Activated T-helper 1 cell treated with Interleukin-2 at 50 U/mL for 16 hours (primary cell): ENCODE measurements around the gene UNK.

Experiments
- DNase-seq: peaks from one replicate; pipeline ENCODE4 v3.0.0-alpha.2; 2020; ENCODE audit warnings: low read depth

The UNK gene

DNA sequence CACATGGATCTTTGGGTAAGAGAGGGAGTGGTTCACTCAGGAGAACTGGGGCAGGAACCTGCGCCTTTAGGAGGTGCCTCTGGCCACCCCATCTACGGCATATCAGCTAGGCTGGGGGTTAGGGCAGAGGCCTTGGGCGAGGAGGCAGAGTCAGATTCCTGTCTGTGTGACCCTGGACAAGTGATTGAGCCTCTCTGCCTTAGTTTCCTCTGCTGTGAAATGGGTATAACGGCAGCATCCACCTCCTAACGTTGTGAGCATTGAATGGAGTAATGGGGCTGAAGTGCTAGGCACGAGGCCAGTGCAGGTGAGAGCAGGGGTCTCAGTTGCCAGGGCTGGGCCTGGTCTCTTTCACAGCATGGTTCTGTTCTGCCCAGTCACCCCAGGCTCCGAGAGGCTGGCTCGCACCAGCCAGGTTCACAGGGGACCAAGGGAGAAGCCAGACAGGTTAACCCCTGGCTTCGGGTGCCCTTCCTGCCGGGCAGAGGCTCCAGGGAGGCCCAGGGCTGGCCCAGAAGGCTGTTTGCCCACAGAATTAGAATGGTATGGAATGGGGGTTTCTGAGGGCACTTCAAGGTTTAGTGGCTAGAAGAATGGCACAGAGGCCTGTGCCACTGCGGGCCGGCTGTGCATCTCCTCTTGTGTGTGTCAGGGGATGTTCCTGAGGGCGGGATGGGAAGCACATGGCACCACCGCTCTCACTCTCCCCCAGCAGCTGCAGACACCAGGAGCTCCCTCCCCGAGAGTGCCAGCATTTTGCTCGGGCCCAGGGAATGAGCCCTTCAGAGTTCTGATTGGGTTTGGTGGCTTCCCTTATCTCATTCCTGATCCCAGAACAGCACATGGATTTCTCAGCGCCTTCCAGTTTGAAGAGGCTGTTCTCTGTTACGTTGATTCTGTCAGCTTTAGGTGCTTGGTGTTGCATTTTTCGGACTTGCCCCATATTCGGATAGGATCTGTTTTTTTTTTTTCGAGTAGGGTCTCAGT lies 35.8 kb downstream of the UNK start:
- DNase-seq = no peak

DNA sequence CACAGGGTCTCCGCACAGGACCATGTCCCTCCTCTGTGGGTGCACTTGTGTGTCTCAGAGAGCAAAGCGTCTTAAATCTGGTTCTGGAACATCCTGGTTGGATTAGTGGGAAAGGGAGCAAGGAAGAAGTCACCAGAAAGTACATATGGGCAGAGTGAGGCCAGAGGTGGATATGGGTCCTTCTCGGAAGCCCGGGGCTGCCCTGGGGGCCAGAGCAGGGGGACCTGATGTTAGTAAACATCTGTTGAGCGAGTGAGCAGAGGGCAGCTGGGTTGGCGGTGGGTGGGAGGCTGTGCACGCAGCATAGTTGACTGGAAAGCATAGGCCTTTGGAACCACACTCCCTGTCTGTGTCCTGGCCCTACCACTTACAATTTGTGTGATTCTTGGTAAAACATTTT lies 36.9 kb downstream of the UNK start:
- DNase-seq = no peak

DNA sequence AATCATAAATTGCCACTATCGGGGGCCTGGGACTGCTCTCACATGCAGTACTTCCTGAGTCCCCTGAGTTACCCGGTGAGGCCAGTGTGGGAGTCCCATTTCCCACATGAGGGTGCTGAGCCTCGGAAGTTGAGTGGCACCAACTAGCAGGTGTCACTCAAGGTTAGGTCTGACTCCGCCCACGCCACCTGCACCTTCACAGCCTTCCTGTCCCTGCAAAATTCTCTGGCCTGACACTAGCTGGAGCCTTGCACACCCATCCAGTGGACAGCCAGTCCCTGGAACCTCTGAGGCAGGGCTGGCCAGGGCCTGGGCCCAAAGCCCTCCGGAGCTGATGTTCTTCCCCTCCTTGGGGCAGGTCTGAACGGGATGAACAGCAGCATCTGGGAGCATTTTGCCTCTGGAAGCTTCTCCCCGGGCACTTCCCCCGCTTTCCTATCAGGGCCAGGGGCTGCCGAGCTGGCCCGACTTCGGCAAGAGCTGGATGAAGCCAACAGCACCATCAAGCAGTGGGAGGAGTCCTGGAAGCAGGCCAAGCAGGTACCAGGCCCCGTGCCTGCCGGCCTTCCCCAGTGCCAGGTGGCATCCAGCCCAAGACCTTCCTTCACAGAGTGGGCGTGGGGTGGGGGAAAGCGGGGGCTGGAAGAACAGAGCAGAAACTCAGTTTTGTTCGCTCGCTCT lies 37.7 kb downstream of the UNK start:
- DNase-seq = no peak

DNA sequence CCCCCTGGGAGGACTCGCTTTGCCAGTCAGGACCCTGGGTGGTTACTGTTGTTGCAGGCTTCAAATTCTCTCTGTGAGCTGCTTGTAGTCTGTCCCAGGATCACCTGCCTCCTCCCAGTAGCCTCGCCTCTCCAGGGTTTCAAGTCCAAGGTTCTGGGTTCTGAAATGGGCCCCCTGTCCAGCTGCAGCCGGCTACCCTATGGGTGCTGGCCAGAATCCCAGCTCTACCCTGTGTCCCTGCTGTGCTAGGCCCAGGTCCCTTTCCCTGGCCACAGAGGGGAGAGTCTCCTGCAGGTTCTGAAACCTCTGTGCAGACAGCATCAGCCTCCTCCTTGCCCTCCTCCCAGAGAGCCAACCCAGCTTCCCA lies 38.2 kb downstream of the UNK start:
- DNase-seq = no peak

DNA sequence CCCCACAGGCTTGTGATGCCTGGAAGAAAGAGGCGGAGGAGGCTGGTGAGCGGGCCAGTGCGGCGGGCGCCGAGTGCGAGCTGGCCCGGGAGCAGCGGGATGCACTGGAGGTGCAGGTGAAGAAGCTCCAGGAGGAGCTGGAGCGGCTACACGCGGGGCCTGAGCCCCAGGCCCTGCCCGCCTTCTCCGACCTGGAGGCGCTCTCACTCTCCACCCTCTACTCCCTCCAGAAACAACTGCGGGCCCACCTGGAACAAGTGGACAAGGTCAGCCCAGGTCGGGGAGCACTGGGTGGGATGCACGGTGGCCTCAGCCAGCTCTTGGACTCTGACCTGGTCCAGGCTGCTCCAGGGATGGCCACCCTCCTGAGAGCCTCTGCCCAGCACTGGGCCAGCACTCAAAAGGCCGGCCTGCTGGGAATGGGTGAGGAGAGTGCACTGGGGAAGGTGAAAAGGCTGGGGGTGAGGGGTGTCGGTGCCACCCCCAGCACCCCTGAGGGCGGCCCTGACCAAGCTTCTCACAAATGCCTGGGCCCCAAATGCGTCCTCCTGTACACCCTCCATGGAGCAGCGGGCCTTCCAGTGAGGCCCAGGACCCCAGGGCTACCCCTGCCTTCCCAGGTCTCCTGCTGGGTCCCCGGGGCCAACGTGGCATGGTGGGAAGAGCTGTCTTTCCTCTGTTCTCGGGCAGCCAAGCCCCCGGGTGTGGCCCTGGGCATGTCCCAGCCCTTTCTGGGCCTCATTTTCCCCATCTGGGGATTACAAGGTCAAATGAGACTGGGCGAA lies 38.8 kb downstream of the UNK start:
- DNase-seq = no peak

DNA sequence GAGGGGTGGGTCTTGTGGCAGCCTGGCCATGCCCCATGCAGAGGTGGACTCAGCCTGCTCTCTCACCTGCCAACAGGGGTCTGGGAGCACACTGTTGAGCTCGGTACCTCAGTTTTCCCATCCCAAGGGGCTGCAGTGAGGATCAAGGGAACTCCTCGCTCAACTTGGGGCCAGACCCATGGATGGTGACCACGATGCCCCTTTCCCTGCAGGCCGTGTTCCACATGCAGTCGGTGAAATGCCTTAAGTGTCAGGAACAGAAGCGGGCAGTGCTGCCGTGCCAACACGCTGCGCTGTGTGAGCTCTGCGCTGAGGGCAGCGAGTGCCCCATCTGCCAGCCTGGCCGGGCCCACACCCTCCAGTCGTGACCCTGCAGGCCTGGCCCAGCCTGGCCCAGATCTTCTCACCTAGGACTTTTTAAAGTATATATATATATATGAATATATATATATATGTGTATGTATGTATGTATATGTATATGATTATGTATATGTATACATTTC lies 39.5 kb downstream of the UNK start:
- no peak for DNase-seq

DNA sequence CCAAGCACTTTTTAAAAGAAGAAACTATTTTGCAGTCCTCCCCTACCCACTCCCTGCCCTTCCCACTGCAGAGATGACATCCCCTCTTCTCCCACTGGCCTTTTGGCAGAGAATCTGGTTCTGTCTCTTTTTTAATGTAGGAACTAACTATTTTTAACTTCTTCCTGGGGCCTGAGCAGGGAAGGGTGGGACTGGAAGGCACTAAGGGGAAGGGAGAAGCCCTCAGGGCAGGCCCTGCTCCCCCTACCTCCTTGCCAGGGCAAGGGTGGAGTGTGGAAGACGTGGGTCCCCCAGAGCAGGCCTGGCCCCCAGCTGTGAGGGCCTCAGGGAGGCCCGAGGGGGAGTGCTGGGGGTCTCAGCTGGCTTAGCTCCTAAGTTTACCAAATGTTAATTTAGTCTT lies 40.1 kb downstream of the UNK start:
- DNase-seq = no peak

DNA sequence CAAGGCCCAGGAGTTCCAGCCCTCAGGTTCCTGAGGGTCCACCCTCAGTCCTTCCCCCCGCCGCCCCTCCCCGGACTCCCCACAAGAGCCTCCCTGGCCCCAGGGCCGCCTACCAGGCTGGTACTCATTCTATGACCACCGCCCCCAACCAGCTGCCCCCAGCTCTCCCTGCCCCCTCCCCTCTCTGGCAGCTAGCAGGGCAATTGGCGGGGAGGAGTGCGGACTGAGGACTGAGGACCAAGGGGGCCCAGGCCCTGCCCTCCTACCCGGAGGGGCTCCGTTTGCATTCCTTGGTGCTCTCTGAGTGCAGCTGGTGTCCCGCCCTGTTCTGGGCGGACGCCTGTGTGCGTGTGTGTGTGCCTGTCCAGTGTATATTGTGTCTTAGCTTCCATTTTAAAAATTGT lies 40.5 kb downstream of the UNK start:
- no peak for DNase-seq

DNA sequence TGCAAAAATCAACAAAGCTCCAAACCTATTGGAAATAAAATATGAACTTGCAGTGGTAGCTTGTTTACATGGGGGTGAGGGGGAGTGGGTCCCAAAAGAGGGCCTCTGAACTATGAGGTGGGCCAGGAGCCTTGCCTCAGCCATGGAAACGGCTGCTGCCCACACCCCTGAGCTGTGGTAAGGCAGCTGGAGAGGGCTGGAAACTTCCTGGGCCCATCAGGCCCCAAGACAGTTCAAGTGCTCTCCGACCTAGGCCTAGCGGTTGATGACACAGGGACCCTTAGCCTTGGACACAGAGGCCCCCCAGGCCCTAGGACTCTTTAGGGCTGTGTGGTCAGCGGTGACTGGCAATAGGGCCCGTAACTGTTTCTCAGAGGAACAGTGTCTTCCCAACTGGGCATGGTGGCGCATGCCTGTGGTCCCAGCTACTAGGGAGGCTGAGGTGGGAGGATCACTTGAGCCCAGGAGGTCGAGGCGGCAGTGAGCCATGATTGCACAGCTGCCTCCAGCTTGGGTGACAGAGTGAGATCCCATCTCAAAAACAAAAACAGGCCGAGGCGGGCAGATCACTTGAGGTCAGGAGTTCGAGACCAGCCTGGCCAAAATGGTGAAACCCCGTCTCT lies 41.3 kb downstream of the UNK start:
- DNase-seq = no peak

DNA sequence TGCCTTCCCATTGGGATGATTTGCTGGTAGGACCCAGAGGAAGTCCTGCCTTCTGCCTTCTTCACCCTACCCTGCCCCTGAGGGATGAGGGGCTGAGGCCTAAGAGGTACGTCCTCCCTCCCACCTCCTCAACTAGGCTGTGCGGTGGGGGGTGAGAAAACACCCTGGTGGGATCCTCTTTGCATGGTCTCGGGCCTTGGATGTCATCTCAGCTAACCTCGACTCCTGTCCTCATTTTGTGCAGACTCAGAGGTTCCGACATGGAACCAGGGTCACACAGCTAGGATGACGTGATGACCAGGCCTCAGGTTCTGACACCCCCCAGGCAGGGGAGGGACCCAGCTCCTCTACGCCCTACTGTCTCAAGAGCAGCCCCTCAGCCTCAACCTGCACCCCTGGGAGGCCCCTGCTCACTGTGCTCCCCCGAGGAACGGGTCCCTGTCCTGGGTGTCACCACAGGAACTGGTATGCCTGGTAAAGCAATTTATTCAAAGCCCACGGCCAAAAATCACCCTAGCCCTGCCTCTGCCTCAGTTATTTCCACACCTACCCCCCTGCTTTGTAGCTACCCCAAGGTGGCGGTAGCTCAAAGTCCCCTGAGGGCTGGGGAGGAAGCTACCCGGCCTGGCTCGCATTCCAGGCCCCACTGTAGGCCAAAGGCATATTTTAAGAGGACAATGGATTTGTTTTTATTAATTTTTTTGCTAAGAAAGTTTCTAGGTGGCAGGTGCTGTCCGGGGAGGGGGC lies 42.1 kb downstream of the UNK start:
- no peak for DNase-seq

DNA sequence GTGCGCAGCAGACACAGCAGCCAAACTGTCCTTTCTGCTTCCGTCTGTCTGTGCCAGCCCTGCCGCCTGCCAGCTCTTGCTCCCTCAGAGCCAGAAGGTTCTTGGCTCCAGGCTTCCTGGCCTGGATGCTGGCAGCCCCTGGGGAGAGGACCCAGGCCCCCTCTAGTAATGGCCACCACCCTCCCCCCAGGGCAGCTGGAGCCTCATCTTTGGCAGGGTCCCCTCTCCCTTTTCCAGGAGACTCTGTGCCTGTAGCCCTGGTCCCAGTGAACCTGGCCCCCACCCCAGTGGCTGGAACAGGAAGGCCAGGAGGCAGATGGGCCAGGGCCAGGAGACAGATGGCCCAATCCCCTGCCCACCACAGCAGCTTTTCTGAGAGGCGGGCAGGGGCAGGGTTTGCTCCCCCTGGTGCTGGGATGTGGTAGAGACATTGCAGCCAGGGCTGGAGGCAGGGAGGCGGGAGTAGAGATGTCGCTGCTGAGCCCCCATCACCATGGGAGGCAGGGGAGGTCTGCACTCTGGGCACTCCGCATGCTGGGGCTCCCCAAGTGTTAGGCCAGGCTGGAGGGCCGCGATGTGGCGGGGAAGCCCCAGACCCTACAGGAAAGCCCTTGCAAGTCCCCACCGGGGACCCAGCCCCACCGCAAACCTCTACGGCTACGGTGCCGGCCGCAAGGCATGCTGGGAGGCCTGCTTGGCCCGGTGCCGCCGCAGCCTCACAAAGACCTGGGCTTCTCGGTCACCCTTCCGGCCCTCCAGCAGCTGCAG lies 42.9 kb downstream of the UNK start:
- peak; percentile 52 for DNase-seq

DNA sequence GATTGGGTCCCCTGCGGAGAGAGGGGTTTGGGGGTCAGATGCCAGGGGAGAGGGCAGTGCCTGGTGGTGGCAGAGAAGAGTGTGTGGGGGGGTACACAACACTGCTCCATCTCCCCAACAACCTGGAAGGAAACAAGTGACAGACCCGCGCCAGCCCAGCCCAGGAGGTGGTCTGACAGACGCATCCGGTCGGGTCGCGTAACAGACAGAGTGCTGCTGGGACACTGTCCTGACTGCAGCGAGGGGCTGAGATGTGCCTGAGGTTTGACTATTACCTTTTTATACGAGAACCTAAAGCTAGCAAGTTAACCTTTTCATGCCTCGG lies 43.4 kb downstream of the UNK start:
- no peak for DNase-seq

DNA sequence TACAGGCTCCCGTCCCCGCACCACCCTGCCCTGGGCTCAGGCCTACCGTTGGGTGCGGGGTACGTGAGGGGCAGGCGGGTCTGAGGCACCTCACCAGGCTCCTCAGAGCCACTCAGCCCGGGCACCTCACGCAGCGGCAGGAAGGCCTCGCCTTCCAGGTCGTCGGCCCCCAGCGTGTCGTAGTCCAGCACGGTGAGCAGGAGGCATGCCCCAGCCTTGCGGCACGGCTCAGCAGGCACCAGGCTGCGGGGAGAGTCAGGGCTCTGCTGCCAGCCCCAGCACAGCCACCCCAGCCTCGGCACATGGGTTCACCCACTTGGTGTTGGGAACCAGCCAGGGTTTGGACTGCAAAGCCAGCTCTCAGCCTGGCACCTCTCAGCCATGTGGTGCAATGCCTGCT lies 44.1 kb downstream of the UNK start:
- no peak for DNase-seq

DNA sequence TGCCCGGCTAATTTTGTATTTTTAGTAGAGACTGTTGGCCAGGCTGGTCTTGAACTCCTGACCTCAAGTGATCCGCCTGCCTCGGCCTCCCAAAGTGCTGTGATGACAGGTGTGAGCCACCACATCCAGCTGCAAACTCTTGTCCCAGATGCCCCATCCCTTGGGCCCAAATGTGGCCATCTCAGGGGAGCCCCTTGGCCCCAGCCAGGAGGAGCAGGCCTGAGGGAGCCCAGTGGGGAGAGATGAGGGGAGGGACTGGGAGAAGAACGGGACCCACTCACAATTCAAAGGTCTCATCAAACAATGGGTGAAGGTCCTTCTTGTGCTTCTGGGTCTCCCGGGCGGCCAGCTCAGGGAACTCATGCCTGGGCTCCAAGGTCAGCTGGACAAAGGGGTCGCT lies 45.1 kb downstream of the UNK start:
- no peak for DNase-seq

DNA sequence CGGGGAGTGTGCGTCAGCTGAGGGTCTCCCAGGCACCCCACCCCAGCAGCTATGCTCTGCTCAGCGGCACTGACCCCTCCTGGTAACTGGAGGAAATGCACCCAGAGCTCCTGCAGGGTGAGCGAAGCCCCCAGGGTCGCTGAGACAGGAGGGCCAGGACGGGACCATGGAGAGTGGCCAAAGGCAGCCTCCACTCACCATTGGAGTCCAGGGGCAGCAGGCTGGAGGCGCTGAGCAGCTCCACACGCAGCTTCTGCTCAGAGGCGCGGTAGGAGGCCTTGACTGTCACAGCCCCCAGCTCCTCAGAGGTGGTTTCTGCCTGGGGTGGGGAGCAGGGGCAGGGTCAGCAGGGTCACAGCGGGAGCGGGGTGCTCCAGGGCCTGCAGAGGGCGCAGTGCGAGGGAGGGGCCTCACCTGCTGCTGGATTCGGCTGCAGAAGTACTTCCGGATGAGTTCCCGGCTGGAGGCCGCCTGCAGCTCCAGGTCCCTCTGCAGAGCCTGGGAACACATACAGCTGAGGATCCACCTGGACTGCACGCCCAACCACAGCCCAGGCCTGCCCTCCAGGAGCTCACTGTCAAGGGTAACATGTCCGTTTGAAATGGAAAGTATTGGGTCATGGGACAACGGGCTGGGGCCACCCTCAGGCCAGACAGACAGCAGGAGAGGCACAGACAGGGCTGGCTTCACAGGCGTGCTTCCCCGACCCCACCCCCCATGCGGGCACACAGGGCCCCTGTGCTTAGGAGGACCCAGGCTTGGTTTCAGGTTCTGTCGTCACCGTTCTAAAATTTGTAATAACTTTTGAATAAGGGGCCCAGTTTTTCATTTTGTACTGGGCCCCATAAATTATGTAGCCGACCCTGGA lies 45.8 kb downstream of the UNK start:
- DNase-seq = no peak

DNA sequence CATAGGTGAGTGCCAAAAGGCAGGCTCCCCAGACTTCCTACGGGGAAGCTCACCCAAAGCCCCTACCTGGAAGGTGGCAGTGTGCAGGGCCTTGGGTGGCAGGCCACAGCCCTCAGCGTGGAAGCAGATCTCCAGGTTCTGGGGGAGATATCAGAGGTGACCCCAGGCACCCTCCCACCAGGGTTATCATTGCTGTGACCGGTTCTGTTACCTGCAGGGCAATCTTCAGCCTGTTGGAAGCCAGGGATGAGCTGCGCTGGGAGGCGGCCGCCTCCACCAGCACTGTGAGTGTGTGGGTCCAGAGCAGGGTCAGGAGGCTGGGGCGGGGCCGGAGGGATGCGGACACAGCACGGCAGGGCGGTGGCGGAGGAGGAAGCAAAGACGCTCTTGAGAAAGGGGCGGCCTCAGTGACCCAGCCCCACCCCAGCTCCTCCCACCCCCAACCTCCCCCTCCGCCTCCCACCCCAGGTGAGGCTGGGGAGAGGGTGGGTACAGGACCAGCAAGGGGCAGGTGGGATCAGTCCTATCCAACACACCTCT lies 46.5 kb downstream of the UNK start:
- DNase-seq = no peak

DNA sequence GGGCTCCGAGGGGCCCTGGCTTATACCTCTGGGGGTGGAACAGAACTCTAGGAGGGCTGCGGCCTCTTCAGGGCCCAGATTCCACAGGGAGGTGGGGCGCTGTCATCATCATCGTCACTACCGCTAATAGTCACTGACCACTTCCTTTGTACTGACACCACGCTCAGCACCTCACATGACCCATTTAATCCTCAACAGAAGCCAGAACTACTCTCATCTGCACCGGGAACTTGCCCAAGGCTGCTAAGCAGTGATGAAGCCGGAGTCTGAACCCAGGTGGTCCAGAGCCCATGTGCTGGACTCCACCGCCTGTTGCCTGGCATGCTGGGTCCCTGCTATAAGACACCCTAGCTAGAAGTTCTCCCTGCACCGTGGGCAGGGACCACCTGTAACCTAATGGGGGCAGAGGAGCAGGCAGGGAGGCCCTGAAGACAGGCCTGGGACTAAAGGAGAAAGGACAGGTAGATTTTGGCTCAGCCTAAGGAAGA lies 47.6 kb downstream of the UNK start:
- DNase-seq = no peak

DNA sequence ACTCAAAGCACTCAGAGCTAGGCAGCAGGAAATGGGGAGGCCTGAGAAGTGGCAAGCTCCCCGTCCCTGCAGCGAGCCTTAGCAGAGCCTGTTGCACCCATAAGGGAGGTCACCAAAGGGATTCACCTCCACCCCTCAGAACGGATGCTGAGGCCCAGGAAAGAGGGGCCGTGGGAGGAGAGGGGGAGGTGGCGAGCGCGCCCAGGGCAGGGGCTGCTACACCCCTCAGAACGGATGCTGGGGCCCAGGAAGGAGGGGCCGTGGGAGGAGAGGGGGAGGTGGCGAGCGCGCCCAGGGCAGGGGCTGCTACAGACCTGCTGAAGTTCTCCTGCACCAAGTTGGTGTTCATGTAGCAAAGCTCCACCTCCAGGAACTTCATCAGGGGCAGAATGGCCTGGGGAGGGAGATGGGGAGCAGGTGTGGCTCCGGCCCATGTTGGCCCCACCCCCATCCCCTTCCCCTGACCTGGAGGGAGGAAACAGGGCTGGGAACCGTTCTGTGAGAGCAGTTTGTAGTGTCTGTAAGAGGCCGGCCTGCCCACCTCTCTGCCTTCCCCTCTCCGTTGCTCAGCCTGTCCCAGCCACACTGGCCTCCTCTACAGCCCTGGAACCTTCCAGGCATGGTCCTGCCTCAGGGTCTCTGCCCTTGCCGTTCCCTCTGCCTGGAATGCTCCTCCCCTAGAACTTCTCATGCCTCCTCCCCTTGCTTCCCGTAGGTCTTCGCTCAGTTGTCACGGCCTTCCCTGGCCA lies 48.2 kb downstream of the UNK start:
- DNase-seq = no peak
